ENCODE results near the gene SLC25A31. TPM values are rescaled to one million over a fixed set of nuclear protein-coding genes. Genes with fewer than 3 reads are reported as not detected.
A peak's percentile ranks its signal among the peaks of the same experiment; 100 is the strongest.

SLC25A31 gene
- polyA plus RNA-seq, 1 donor from 2014 or later = 0.28 TPM

- Histone ChIP-seq H3K9ac (ENCODE audit: low read length) (peak overlapping the region; percentile 86), H2AFZ (ENCODE audit: low read depth, low read length) (peak overlapping the region; percentile 70), H3K36me3 (ENCODE audit: insufficient read depth, low read length) (no peaks in the 10 kb centered on the region), H3F3A (ENCODE audit: insufficient read depth, low read length, poor library complexity, severe bottlenecking) (no peaks in the 10 kb centered on the region), H3K79me2 (replicated peaks; ENCODE audit: insufficient read depth, low read length) (peaks cover 27% of the 10 kb centered on the region), H3K27ac (ENCODE audit: low read length) (peak overlapping the region; percentile 84), H3K4me3 (ENCODE audit: low read length) (peak overlapping the region; percentile 95), H3K9me2 (ENCODE audit: insufficient read depth, low read length) (no peaks in the 10 kb centered on the region), H3K27me3 (ENCODE audit: insufficient read depth, low read depth, low read length) (no peaks in the 10 kb centered on the region), H4K20me1 (ENCODE audit: insufficient read depth) (no peaks in the 10 kb centered on the region), H3K4me2 (ENCODE audit: low read length) (no peak overlapping the region), H3K9me3 (ENCODE audit: low read length) (no peaks in the 10 kb centered on the region)
- no peak for TF ChIP-seq EP300 (conservative IDR thresholded peaks at IDR 0.05; ENCODE audit: poor library complexity, severe bottlenecking)
- TF ChIP-seq RAD21 (conservative IDR thresholded peaks at IDR 0.05) = no peak
- TF ChIP-seq CTCF (IDR thresholded peaks at IDR 0.05; ENCODE audit: poor library complexity, severe bottlenecking) = no peak
- TF ChIP-seq REST (IDR thresholded peaks at IDR 0.05; ENCODE audit: borderline replicate concordance) = no peak
- no peak for TF ChIP-seq SMC3 (conservative IDR thresholded peaks at IDR 0.05; ENCODE audit: poor library complexity)
- no peak for TF ChIP-seq POLR2AphosphoS5 (IDR thresholded peaks at IDR 0.05)
- no peak for TF ChIP-seq MXI1 (conservative IDR thresholded peaks at IDR 0.05; ENCODE audit: poor library complexity, severe bottlenecking)
- TF ChIP-seq EZH2 (IDR thresholded peaks at IDR 0.05; ENCODE audit: borderline replicate concordance, insufficient read depth, low read length, poor library complexity, severe bottlenecking) = no peak
These were observed 51.8 kb downstream of the SLC25A31 start for GRCh38 chr4:127782025-127782274.

GRCh38 chr4:127782275-127783025 is 52.2 kb downstream of the SLC25A31 start, which contains the start of gene HSPA4L:
Gene HSPA4L (plus strand): TSS chr4:127782322. CDS start chr4:127782551, 229 bp downstream.
- Histone ChIP-seq H4K20me1 (ENCODE audit: insufficient read depth) (no peaks in the 10 kb centered on the region), H3F3A (ENCODE audit: insufficient read depth, low read length, poor library complexity, severe bottlenecking) (no peaks in the 10 kb centered on the region), H3K36me3 (ENCODE audit: insufficient read depth, low read length) (no peaks in the 10 kb centered on the region), H3K4me3 (ENCODE audit: low read length) (peak within 1 kb of the TSS; percentile 95), H3K9me2 (ENCODE audit: insufficient read depth, low read length) (no peaks in the 10 kb centered on the region), H3K9ac (ENCODE audit: low read length) (peak within 1 kb of the TSS; percentile 86), H3K79me2 (replicated peaks; ENCODE audit: insufficient read depth, low read length) (peaks cover 31% of the 10 kb centered on the region), H3K27ac (ENCODE audit: low read length) (peak within 1 kb of the TSS; percentile 84), H3K9me3 (ENCODE audit: low read length) (no peaks in the 10 kb centered on the region), H2AFZ (ENCODE audit: low read depth, low read length) (peak within 1 kb of the TSS; percentile 75), H3K27me3 (ENCODE audit: insufficient read depth, low read depth, low read length) (no peaks in the 10 kb centered on the region), H3K4me2 (ENCODE audit: low read length) (peak within 1 kb of the TSS; percentile 87)
- peak; percentile 46 for TF ChIP-seq RAD21 (conservative IDR thresholded peaks at IDR 0.05)
- peak; percentile 90 for TF ChIP-seq POLR2AphosphoS5 (IDR thresholded peaks at IDR 0.05)
- TF ChIP-seq REST (IDR thresholded peaks at IDR 0.05; ENCODE audit: borderline replicate concordance) = peak; percentile 69
- TF ChIP-seq TAF1 (IDR thresholded peaks at IDR 0.05; ENCODE audit: low read depth) = peak; percentile 86
- TF ChIP-seq EP300 (conservative IDR thresholded peaks at IDR 0.05; ENCODE audit: poor library complexity, severe bottlenecking) = no peak
- peak; percentile 72 for TF ChIP-seq CTCF (IDR thresholded peaks at IDR 0.05; ENCODE audit: poor library complexity, severe bottlenecking)
- TF ChIP-seq EZH2 (IDR thresholded peaks at IDR 0.05; ENCODE audit: borderline replicate concordance, insufficient read depth, low read length, poor library complexity, severe bottlenecking) = no peak
- peak; percentile 69 for TF ChIP-seq MXI1 (conservative IDR thresholded peaks at IDR 0.05; ENCODE audit: poor library complexity, severe bottlenecking)
- peak; percentile 40 for TF ChIP-seq SMC3 (conservative IDR thresholded peaks at IDR 0.05; ENCODE audit: poor library complexity)
